Renal cortical epithelial cell (primary cell): ENCODE data around the gene HEATR5B. TPM values are rescaled to one million over a fixed set of nuclear protein-coding genes. Genes with fewer than 3 reads are reported as not detected.
"Not testable (repeated sequence)": the region's sequence is repeated elsewhere in the genome, so short reads cannot be mapped to it uniquely, and the experiment has no call there.

Source experiments
- DNase-seq: peaks from one replicate; pipeline ENCODE4 v3.0.0-alpha.2; 2011; ENCODE audit warnings: low read depth
- total RNA-seq: library from RNA; depleted of rRNA; stranded (reverse); fragments of >200 nt; gene quantifications from 2 replicates; pipeline ENCODE4 v1.2.3, GENCODE V29; 2014

HEATR5B gene
- total RNA-seq, 1 donor from 2014 or later = 31.6 TPM

- no peak for DNase-seq
Observed at GRCh38 chr2:37061776-37062175, 22.4 kb downstream of the HEATR5B start.

GRCh38 chr2:37061013-37061711 is 23.0 kb downstream of the HEATR5B start:
- no peak for DNase-seq

GRCh38 chr2:37060446-37060845 is 23.7 kb downstream of the HEATR5B start:
- no peak for DNase-seq

GRCh38 chr2:37059841-37060240 is 24.3 kb downstream of the HEATR5B start:
- no peak for DNase-seq

GRCh38 chr2:37052600-37053332 is 31.4 kb downstream of the HEATR5B start:
- DNase-seq = no peak

GRCh38 chr2:37039580-37039979 is 44.6 kb downstream of the HEATR5B start:
- DNase-seq = no peak

- no peak for DNase-seq
Observed at GRCh38 chr2:37037771-37038170, 46.4 kb downstream of the HEATR5B start.

- DNase-seq = no peak
Observed at GRCh38 chr2:37029758-37030157, 54.4 kb downstream of the HEATR5B start.

GRCh38 chr2:37026050-37026449 is 58.1 kb downstream of the HEATR5B start:
- no peak for DNase-seq

- no peak for DNase-seq
Observed at GRCh38 chr2:37020887-37021796, 63.0 kb downstream of the HEATR5B start.

GRCh38 chr2:37020212-37020886 is 63.8 kb downstream of the HEATR5B start:
- no peak for DNase-seq

- DNase-seq = no peak
Observed at GRCh38 chr2:37013315-37013641, 70.9 kb downstream of the HEATR5B start.

GRCh38 chr2:37011130-37011529 is 73.0 kb downstream of the HEATR5B start:
- DNase-seq = no peak

GRCh38 chr2:37005118-37005868 is 78.9 kb downstream of the HEATR5B start:
- DNase-seq = peak; percentile 35

GRCh38 chr2:37000988-37001556 is 83.1 kb downstream of the HEATR5B start:
- no peak for DNase-seq

- peak; percentile 2 for DNase-seq
Observed at GRCh38 chr2:37000318-37000717, 83.9 kb downstream of the HEATR5B start.

GRCh38 chr2:36999416-36999815 is 84.8 kb downstream of the HEATR5B start:
- not testable (repeated sequence) for DNase-seq

- no peak for DNase-seq
Observed at GRCh38 chr2:36993841-36994620, 90.1 kb downstream of the HEATR5B start.

- DNase-seq = no peak
Observed at GRCh38 chr2:36988008-36988407, 96.2 kb downstream of the HEATR5B start.

GRCh38 chr2:36982467-36982866 is 101.7 kb downstream of the HEATR5B start:
- DNase-seq = no peak
